Measurements from ENCODE around the gene CNOT9.

CNOT9 gene

GRCh38 chr2:218569661-218570500, 1.2 kb downstream of the CNOT9 start:
- peak overlapping the region; percentile 89 for H3K4me2 ChIP-seq
- H3K79me2 ChIP-seq (ENCODE audit: insufficient read depth, low read depth): peaks cover 92% of the 10 kb centered on the region
- no peaks in the 10 kb centered on the region; the same call in none of the 2 replicates for H4K20me1 ChIP-seq (ENCODE audit: insufficient read depth)
- peak overlapping the region; percentile 89; the same call in 1 of the 2 replicates for H2AFZ ChIP-seq (ENCODE audit: low read depth)
- H3K27me3 ChIP-seq (ENCODE audit: insufficient read depth, low read depth): no peaks in the 10 kb centered on the region
- H3K4me3 ChIP-seq (IDR thresholded peaks at IDR 0.05; ENCODE audit: insufficient read depth, low read depth, low read length): peak overlapping the region; percentile 87
- peak overlapping the region; percentile 99 for H3K27ac ChIP-seq
- peaks cover 14% of the 10 kb centered on the region for H3K36me3 ChIP-seq (ENCODE audit: insufficient read depth)
- H3K9ac ChIP-seq: peak overlapping the region; percentile 99
- no peak for TF ChIP-seq CTCF (conservative IDR thresholded peaks at IDR 0.05; ENCODE audit: low read depth, low read length)
- peaks cover 62% of the 10 kb centered on the region for H3K4me1 ChIP-seq (ENCODE audit: low read depth, poor library complexity, severe bottlenecking)

- Histone ChIP-seq H3K4me1 (ENCODE audit: low read depth, poor library complexity, severe bottlenecking) (peaks cover 65% of the 10 kb centered on the region), H3K27me3 (ENCODE audit: insufficient read depth, low read depth) (no peaks in the 10 kb centered on the region), H3K9ac (peak overlapping the region; percentile 99; the same call in 1 of the 2 replicates), H3K4me3 (IDR thresholded peaks at IDR 0.05; ENCODE audit: insufficient read depth, low read depth, low read length) (no peak overlapping the region), H4K20me1 (ENCODE audit: insufficient read depth) (no peaks in the 10 kb centered on the region; the same call in none of the 2 replicates), H3K36me3 (ENCODE audit: insufficient read depth) (peaks cover 15% of the 10 kb centered on the region), H3K79me2 (ENCODE audit: insufficient read depth, low read depth) (peaks cover 95% of the 10 kb centered on the region), H2AFZ (ENCODE audit: low read depth) (no peak overlapping the region), H3K4me2 (peak overlapping the region; percentile 89), H3K27ac (peak overlapping the region; percentile 99)
- TF ChIP-seq CTCF (conservative IDR thresholded peaks at IDR 0.05; ENCODE audit: low read depth, low read length): no peak
Observed at GRCh38 chr2:218570850-218571249, 2.2 kb downstream of the CNOT9 start.

GRCh38 chr2:218576854-218577253, 8.2 kb downstream of the CNOT9 start:
- Histone ChIP-seq H3K27ac (no peak overlapping the region), H4K20me1 (ENCODE audit: insufficient read depth) (no peaks in the 10 kb centered on the region; the same call in 1 of the 2 replicates), H3K79me2 (ENCODE audit: insufficient read depth, low read depth) (peaks cover 93% of the 10 kb centered on the region), H3K36me3 (ENCODE audit: insufficient read depth) (peaks cover 20% of the 10 kb centered on the region), H3K9ac (no peak overlapping the region), H3K4me1 (ENCODE audit: low read depth, poor library complexity, severe bottlenecking) (peaks cover 78% of the 10 kb centered on the region), H3K4me2 (no peak overlapping the region), H3K4me3 (IDR thresholded peaks at IDR 0.05; ENCODE audit: insufficient read depth, low read depth, low read length) (no peak overlapping the region), H3K27me3 (ENCODE audit: insufficient read depth, low read depth) (no peaks in the 10 kb centered on the region), H2AFZ (ENCODE audit: low read depth) (no peak overlapping the region)
- TF ChIP-seq CTCF (conservative IDR thresholded peaks at IDR 0.05; ENCODE audit: low read depth, low read length): no peak

DNA sequence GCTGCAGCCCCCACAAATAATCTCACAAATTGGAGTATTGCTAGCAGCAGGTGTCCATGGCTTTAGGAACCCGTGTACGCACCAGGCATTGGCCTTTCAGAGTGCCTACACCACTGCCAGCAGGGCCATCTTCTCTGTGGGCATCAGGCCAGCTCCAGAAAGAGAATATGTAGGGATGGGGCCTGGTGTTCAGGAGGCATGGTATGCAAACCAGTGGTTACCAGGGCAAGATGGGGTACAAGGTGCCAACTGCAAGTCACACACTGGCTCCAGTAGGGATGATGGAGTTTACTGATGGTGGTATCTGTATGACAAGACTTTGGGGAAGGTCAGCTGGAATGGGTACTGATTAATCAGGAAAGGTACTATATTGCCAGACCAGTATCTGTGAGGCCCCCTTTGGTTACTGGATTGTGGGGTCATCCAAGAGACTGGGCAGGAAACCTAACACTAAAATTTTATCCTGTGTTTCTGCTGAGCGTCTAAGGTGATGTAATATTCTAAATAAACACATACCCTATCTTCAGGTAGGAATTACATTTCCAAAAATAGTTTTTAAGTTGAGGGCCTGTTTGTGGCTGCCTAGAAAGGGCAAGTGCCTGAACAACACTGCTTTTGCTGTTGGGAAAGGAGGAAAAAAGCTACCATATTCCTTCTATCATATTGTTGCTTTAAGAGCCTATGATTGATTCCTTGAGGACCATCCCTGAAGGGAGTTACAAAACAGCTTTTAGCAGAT, 9.0 kb downstream of the CNOT9 start:
- Histone ChIP-seq H2AFZ (ENCODE audit: low read depth) (no peak overlapping the region), H3K27ac (peak overlapping the region; percentile 8; the same call in 1 of the 2 replicates), H3K27me3 (ENCODE audit: insufficient read depth, low read depth) (no peaks in the 10 kb centered on the region), H4K20me1 (ENCODE audit: insufficient read depth) (no peaks in the 10 kb centered on the region; the same call in 1 of the 2 replicates), H3K79me2 (ENCODE audit: insufficient read depth, low read depth) (peaks cover 85% of the 10 kb centered on the region), H3K4me1 (ENCODE audit: low read depth, poor library complexity, severe bottlenecking) (peaks cover 72% of the 10 kb centered on the region), H3K9ac (no peak overlapping the region), H3K36me3 (ENCODE audit: insufficient read depth) (peaks cover 15% of the 10 kb centered on the region), H3K4me3 (IDR thresholded peaks at IDR 0.05; ENCODE audit: insufficient read depth, low read depth, low read length) (no peak overlapping the region), H3K4me2 (no peak overlapping the region)
- TF ChIP-seq CTCF (conservative IDR thresholded peaks at IDR 0.05; ENCODE audit: low read depth, low read length): no peak

Data from KMS-11 (cell line).